Measurements from ENCODE around the gene SRPK1.

DNA sequence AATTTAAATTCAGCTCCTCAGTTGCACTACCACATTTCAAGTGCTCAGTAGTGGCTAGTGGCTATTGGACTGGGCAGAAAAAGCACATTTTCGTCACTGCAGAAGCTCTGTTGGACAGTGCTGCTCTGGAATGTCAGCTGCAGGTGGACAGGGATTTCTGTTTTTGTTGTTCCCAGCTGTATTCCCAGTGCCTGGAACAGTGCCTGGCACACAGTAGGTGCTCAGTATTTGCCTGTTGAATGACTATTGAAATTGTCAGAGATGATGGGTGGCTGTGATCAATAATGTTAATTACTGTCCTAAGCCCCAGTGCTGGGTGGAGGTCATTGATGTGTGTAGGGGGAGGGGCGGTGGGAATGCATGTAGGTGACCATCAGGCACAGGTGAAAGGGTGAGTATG, 134.6 kb downstream of the SRPK1 start:
- TF ChIP-seq GATA2 (IDR thresholded peaks at IDR 0.05; ENCODE audit: low read depth, low read length) (no peak), GATA3 (IDR thresholded peaks at IDR 0.05; ENCODE audit: low read depth, low read length) (no peak)
